Smooth muscle cell (in vitro differentiated cells): ENCODE measurements around the gene SNX20. TPM values are rescaled to one million over a fixed set of nuclear protein-coding genes. Genes with fewer than 3 reads are reported as not detected.

Experiments used
- DNase-seq: peaks from one replicate; lab custom pipeline; 2025; ENCODE audit not compliant: unreplicated experiment; lab: John Stamatoyannopoulos, UW
- H2AFZ ChIP-seq: fragments of 200-600 bp; sonication (generic); 2 replicates; pipeline ENCODE4 v1.6.0; 2016; ENCODE audit warnings: antibody characterized with exemption, low read depth, mild to moderate bottlenecking
- H3F3A ChIP-seq: fragments of 200-600 bp; sonication (generic); 2 replicates; pipeline ENCODE4 v1.6.0; 2017; ENCODE audit warnings: antibody characterized with exemption, low read depth
- H3K27ac ChIP-seq: fragments of 200-600 bp; sonication (generic); 2 replicates; pipeline ENCODE4 v1.5.1; 2016; ENCODE audit warnings: low read depth, mild to moderate bottlenecking
- H3K27me3 ChIP-seq: fragments of 200-600 bp; sonication (generic); 2 replicates; pipeline ENCODE4 v1.6.1; 2016; ENCODE audit warnings: low read depth, mild to moderate bottlenecking
- H3K36me3 ChIP-seq: fragments of 200-600 bp; sonication (generic); 2 replicates; pipeline ENCODE4 v1.5.1; 2016; ENCODE audit warnings: low read depth
- H3K4me1 ChIP-seq: fragments of 200-600 bp; sonication (generic); 2 replicates; pipeline ENCODE4 v1.5.1; 2016; ENCODE audit warnings: low read depth
- H3K4me2 ChIP-seq: fragments of 200-600 bp; sonication (generic); 2 replicates; pipeline ENCODE4 v1.6.0; 2016; ENCODE audit warnings: mild to moderate bottlenecking
- H3K4me3 ChIP-seq: fragments of 200-600 bp; sonication (generic); 2 replicates; pipeline ENCODE4 v1.5.1; 2016; ENCODE audit warnings: mild to moderate bottlenecking
- H3K79me2 ChIP-seq: fragments of 200-600 bp; sonication (generic); 2 replicates; pipeline ENCODE4 v1.6.0; 2016; ENCODE audit warnings: low read depth, mild to moderate bottlenecking
- H3K9ac ChIP-seq: fragments of 200-600 bp; sonication (generic); 2 replicates; pipeline ENCODE4 v1.6.0; 2016; ENCODE audit warnings: low read depth
- H3K9me3 ChIP-seq: fragments of 200-600 bp; sonication (generic); replicated peaks from 2 replicates; pipeline ENCODE4 v1.5.1; 2016; ENCODE audit warnings: low read depth
- H4K20me1 ChIP-seq: fragments of 200-600 bp; sonication (generic); 2 replicates; pipeline ENCODE4 v1.6.0; 2016; ENCODE audit warnings: low read depth
- WGBS: methylation state at CpG from one replicate; pipeline ENCODE4 v1.1.7; 2016; ENCODE audit warnings: low lambda C conversion rate; 5-methylcytosine and 5-hydroxymethylcytosine counted together
- polyA plus RNA-seq: library from polyadenylated mRNA; unstranded; fragments of >200 nt; fragmentation: Nextera tagmentation; extraction: Ambion mirVana; gene quantifications from 2 replicates; pipeline ENCODE4 v1.2.1, GENCODE V29; 2016
- total RNA-seq: library from RNA; depleted of rRNA; stranded (reverse); fragments of >200 nt; gene quantifications from 2 replicates; pipeline ENCODE4 v1.2.3, GENCODE V29; 2014
- TF ChIP-seq, protein P1 (sequence below): fragments of 200-600 bp; sonication (generic); IDR thresholded peaks from 2 replicates; pipeline ENCODE4 v1.5.1; 2017; ENCODE audit warnings: borderline replicate concordance, mild to moderate bottlenecking, antibody characterized with exemption; ENCODE audit not compliant: insufficient read depth, poor library complexity, severe bottlenecking

Gene SNX20
- total and polyA plus RNA-seq, 2 experiments from 2014 or later = not detected

DNA sequence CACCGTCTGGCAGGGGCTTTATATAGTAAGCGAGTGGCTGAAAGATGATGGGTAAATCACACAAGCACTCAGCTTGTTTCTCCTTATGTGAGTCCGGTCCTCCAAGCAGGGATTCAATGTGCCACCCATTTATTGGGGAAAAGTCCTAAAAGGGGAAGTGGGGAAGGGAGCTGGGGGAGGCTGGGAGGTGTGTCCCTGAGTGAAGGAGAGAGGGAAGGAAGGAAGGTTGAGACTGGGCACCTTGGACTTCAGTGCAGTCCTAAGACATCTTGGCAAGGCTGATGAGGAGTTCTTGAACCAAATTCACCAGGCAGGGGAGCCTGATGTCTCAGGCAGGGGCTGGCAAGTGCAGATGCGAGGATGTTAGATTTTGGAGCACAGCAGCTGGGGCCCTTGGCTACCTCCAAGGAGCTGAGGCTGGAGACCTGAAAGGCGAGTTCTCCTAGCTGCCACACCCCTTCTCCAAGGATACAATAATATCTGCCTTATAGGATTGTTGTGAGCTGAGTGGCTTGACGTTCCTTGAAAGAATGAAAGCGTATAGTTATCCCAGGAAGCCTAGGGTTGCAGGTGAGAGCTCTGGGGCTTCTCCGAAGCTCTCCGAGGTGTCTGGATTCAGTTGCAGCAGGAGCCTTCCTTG, 37.8 kb upstream of the SNX20 start:
- H3K4me3 ChIP-seq = no peak overlapping the region
- no peak for DNase-seq
- no peaks in the 10 kb centered on the region for H3K79me2 ChIP-seq
- no peaks in the 10 kb centered on the region for H3K36me3 ChIP-seq
- no peak overlapping the region for H2AFZ ChIP-seq
- no peaks in the 10 kb centered on the region for H4K20me1 ChIP-seq
- peak overlapping the region; percentile 28 for H3K27ac ChIP-seq
- H3K9ac ChIP-seq = no peak overlapping the region
- 76% methylated on average over 9 of the region's 9 CpGs for WGBS
- H3K9me3 ChIP-seq = no peaks in the 10 kb centered on the region
- H3K27me3 ChIP-seq = no peaks in the 10 kb centered on the region
- no peak overlapping the region for H3K4me2 ChIP-seq
- H3K4me1 ChIP-seq = no peaks in the 10 kb centered on the region
- TF ChIP-seq, protein P1, sequence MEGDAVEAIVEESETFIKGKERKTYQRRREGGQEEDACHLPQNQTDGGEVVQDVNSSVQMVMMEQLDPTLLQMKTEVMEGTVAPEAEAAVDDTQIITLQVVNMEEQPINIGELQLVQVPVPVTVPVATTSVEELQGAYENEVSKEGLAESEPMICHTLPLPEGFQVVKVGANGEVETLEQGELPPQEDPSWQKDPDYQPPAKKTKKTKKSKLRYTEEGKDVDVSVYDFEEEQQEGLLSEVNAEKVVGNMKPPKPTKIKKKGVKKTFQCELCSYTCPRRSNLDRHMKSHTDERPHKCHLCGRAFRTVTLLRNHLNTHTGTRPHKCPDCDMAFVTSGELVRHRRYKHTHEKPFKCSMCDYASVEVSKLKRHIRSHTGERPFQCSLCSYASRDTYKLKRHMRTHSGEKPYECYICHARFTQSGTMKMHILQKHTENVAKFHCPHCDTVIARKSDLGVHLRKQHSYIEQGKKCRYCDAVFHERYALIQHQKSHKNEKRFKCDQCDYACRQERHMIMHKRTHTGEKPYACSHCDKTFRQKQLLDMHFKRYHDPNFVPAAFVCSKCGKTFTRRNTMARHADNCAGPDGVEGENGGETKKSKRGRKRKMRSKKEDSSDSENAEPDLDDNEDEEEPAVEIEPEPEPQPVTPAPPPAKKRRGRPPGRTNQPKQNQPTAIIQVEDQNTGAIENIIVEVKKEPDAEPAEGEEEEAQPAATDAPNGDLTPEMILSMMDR = no peak
- H3F3A ChIP-seq = no peaks in the 10 kb centered on the region

DNA sequence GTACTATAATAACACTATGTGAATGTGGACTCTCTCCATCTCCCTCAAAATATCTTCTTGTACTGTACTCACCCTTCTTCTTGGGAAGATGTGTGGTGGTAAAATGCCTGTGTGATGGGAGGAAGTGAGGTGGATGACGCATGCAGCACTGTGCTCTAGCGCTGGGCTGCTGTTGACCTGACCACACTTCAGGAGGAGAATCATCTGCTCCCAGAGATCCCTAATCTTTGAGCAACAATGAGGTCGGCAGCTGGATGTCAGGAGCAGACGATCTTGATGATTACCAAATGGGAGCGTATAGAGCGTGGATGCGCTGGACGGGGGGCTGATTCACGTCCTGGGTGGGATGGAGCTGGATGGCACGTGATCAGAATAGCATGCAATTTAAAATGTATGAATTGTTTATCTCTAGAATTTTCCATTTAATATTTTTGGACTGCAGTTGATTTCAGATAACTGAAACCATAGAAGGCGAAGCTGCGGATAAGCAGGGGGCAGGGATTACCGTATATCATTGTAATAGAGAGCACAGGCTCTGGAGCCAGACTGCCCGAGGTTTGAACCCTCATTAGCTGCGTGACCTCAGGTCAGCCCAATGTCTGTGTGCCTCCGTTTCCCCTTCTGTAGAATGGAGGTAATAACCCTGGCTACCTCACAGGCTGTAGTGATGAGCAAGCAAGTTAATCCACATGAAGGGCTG, 37.1 kb upstream of the SNX20 start:
- Histone ChIP-seq H3K36me3 (no peaks in the 10 kb centered on the region), H3K4me2 (no peak overlapping the region), H3K9me3 (no peaks in the 10 kb centered on the region), H3F3A (no peaks in the 10 kb centered on the region), H2AFZ (no peak overlapping the region), H3K9ac (no peak overlapping the region), H3K27me3 (no peaks in the 10 kb centered on the region), H3K27ac (no peak overlapping the region), H4K20me1 (no peaks in the 10 kb centered on the region), H3K4me1 (no peaks in the 10 kb centered on the region), H3K79me2 (no peaks in the 10 kb centered on the region), H3K4me3 (no peak overlapping the region)
- TF ChIP-seq, protein P1 = no peak
- no peak for DNase-seq
- 85% methylated on average over 16 of the region's 16 CpGs for WGBS

DNA sequence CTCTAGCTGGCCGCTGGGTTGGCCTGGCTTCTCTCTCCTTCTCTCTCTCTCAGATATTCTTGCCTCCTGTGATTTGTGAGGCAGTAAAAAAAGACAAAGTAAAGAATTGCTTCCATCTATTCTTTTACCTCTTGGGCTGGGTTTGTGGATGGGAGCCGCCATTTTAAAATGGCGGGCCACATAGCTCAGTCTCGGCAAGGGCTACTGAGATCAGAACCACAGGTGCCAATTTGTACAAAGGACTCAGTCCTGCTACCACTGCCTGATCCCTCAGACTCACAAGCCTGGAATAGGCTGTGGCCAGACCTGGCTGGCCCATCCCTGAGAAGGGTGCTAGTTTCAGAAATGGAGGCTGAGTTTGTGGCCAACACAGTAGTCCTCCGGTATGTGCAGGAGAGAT, 36.4 kb upstream of the SNX20 start:
- Histone ChIP-seq H3K36me3 (no peaks in the 10 kb centered on the region), H3K9ac (no peak overlapping the region), H3K4me2 (no peak overlapping the region), H3K4me1 (no peaks in the 10 kb centered on the region), H3K27ac (no peak overlapping the region), H3K9me3 (no peaks in the 10 kb centered on the region), H3K4me3 (no peak overlapping the region), H3K27me3 (no peaks in the 10 kb centered on the region), H3F3A (no peaks in the 10 kb centered on the region), H2AFZ (no peak overlapping the region), H3K79me2 (no peaks in the 10 kb centered on the region), H4K20me1 (no peaks in the 10 kb centered on the region)
- 88% methylated on average over 5 of the region's 5 CpGs for WGBS
- no peak for DNase-seq
- TF ChIP-seq, protein P1 = no peak
